CD4-positive, alpha-beta T cell treated with Interferon alpha-2 for 1 hour (primary cell): ENCODE results near the gene ZYG11B.
A peak's percentile ranks its signal among the peaks of the same experiment; 100 is the strongest.
"Not testable (repeated sequence)": the region's sequence is repeated elsewhere in the genome, so short reads cannot be mapped to it uniquely, and the experiment has no call there.

Source experiments
- DNase-seq, 2 donors: peaks; one replicate each; pipeline ENCODE4 v3.0.0-alpha.2; 2020 to 2022

ZYG11B gene

DNA sequence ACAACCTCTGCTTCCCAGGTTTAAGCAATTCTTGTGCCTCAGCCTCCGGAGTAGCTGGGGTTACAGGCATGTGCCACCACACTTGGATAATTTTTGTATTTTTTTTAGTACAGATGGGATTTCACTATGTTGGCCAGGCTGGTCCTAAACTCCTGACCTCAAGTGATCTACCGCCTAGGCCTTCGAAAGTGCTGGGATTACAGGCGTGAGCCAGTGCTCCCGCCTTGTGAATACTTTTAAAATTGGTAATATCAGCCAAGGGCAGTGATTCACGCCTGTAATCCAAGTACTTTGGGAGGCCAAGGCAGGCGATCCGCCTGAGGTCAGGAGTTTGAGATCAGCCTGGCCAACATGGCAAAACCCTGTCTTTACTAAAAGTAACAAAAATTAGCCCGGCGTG lies 33.7 kb downstream of the ZYG11B start:
- no peak for DNase-seq

DNA sequence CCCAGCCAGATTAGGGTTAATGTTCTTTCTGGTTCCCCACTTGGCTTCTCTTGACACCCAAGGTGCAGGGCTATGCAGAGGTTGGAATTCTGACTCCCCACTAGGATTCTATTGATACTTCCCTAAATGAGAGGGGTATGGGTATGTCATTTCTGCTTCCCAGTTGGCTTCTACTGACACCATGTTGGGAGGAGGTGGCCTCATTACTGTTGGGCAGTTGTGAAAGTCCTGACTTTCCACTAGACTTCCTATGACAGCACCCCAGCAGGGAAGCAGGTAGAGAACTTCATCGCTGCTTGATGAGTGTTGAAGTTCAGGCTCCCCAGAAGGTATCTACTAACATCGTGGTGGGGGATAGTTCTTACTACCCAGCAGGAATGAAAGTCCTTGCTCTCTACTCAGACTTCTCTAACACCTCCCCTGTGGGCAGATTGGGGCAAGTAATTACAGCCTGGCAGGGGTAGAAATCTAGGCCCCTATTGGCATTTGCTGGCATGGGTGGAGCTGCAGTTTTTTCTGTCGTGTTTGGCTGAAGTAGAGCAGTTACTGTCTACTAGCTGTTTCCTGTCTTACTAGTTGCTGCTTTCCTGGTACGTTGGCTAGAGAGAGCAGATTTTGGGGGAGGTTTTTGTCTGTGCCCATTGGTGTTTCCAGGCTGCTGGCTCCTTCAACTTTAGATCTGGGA lies 41.5 kb downstream of the ZYG11B start:
- DNase-seq, result no peak

DNA sequence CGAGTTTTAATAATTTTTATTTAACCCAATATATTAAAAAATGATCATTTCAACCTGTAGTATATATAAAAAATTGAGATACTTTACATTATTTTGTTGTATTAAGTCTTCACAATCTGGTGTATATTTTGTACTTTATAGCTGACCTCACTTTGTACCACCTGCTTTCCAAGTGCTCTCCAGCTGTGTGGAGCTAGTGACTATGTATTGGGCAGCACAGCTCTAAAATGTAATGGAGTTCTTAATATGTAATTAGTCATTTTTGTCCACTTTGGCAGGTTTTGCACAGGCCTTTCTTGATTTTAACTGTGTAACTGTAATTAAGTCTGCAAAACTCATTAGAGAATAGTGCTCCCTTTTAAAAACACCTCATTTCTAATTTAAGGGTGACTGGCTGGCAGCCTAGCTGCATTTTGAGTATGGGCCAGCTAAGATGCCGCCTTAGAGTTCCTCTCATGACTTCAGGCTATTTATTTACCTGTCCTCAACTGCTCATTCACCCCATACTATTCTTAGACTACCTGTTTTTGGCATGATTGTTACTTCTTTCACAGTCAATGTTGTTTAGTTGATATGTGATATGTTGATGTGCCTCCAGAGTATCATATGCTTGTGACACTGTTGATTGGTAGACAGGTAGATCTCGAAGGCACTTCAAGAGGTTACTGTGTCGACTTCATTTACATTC lies 43.2 kb downstream of the ZYG11B start:
- no peak for DNase-seq

DNA sequence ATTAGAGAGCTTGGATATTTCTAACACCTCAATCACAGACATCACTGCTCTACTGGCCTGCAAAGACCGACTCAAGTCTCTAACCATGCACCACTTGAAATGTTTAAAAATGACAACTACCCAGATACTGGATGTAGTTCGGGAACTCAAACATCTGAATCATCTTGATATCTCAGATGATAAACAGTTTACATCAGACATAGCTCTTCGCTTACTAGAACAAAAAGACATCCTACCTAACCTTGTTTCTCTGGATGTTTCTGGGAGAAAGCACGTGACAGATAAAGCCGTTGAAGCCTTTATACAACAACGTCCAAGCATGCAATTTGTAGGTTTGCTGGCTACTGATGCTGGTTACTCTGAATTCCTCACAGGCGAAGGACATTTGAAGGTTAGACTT lies 45.1 kb downstream of the ZYG11B start:
- DNase-seq, result no peak

DNA sequence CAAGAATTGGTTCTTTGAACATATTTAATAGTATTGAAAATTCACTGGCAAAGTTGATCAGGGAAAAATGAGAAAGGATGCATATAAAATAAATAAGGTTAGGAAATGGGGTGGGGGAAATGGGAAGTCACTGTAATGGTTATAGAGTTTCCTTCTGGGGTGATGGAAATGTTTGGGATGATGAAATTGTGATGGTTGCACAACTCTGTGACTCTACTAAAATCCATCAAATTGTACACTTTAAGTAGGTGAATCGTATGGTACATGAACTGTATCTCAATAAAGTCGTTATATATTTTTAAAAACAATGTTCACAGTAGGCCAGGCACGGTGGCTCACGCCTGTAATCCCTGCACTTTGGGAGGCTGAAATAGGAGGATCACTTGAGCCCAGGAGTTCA lies 59.9 kb downstream of the ZYG11B start:
- DNase-seq, result no peak

DNA sequence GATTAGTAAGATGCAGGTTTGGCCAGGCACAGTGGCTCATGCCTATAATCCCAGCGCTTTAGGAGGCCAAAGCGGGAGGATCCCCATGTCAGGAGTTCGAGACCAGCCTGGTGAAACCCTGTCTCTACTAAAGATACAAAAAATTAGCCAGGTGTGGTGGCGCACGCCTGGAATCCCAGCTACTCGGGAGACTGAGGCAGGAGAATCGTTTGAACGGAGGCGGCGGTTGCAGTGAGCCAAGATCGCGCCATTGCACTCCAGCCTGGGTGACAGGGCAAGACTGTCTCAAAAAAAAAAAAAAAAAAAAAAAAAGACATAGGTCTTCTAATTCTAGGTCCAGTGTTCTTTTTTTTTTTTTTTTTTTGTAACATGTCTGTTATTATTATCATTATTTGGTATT lies 64.2 kb downstream of the ZYG11B start:
- not testable (repeated sequence) for DNase-seq

DNA sequence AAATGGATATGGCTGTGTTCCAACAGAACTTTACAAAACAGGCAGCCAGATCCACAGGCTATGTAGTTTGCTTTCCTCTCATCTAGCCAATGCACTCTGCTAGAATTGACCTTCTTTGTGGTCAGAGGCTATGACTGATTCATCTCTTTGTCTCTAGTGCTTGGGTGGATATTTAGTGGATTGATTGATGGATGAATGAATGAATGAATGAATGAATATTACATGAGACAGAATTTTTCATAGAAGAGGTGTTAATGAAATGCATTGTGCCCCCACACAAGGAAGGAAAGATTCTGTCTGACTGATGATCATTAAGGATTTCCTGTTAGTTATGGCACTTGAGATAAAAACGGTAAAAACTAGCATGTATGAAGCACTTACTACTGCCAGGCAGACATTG lies 65.8 kb downstream of the ZYG11B start:
- DNase-seq, result no peak

DNA sequence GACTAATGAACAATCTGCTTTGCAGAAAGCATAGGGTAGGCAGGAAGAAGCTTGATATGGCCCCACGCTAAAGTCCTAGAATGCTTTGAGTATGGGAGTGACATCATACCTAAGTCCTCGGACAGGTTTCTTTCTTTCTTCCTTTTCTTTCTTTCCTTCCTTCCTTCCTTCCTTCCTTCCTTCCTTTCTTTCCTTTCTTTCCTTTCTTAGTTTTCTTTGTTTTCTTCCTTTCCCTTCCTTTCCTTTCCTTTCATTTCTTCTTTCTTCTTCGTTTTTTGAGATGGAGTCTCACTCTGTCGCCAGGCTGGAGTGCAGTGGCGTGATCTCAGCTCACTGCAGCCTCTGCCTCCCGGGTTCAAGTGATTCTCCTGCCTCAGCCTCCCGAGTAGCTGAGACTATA lies 67.5 kb downstream of the ZYG11B start:
- DNase-seq, result not testable (repeated sequence)

DNA sequence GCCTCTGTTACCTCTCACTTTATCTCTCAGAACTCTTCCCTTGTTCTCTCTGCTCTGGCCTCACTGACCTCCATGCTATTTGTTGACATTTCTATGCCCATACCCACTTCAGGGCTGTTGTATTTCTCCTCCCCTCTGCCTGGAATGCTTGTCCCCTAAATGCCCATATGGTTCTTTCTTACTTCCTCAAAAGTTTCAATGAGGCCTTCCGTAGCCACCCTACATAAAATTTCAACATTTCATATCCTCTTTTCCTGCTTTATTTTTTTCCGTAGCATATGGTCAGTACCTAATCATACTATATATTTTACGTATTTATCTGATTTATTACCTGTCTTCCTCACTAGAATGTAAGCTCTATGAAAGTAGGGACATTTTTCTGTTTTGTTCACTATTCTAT lies 69.2 kb downstream of the ZYG11B start:
- DNase-seq, result no peak

DNA sequence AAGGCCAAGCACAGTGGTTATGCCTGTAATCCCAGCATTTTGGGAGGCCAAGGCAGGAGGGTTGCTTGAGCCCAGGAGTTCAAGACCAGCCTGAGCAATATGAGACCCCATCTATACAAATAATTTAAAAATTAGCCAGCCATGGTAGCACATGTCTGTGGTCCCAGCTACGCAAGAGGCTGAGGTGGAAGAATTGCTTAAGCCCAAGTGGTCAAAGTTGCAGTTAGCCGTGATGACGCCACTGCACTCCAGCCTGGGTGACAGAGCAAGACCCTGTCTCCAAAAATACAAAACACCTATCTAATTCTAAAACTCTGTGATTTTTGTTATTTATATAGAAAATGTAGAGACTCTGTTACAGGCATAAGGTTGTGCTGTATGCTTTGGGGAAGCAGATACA lies 72.1 kb downstream of the ZYG11B start:
- DNase-seq, result no peak

DNA sequence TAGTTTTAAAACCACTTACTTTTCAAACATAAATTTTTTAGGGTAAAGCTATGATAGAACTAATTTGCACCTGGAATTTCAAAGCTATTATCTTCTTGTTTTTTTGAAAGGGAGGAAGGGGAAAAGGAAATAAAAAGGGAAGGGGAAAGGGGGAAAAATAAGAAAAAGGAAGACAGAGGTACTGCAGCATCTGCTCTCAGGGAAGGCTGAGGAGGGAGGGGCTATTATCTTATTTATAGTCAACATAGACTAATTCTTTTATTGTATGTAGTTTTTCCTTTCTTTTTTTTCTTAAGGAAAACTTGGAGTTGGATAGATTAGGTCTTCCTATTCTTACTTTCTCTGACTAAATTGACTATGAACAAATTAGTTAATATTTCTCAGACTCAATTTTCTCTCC lies 74.8 kb downstream of the ZYG11B start:
- DNase-seq, result no peak

DNA sequence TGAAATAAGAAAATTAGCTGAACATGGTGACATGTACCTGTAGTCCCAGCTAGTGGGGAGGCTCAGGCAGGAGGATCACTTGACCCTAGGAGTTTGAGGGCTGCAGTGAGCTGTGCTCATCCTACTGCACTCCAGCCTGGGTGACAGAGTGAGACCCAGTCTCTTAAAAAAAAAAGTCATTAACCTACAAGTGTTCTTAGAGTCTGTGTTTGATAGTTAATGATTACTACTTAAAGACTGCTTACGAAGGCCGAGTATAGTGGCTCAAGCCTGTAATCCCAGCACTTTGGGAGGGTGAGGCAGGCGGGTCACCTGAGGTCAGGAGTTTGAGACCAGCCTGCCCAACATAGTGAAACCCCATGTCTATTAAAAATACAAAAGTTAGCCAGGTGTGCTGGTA lies 77.8 kb downstream of the ZYG11B start:
- DNase-seq, result not testable (repeated sequence)

DNA sequence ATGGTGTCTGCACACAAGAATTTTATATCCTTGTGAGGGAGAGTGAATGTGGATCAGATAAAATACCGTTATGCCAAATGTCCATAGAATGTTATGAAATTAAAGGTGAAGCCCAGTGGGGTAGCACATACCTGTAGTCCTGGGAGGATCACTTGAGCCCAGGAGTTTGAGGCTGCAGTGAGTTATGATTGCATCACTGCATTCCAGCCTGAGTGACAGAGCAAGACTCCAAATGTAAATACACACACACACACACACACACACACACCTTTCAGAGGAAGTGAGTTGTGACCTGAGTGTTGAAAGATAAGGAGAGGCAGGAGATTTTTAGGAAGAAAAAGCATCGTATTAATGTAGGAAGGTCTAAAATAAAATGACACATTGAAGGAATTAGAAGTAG lies 88.2 kb downstream of the ZYG11B start:
- no peak for DNase-seq

DNA sequence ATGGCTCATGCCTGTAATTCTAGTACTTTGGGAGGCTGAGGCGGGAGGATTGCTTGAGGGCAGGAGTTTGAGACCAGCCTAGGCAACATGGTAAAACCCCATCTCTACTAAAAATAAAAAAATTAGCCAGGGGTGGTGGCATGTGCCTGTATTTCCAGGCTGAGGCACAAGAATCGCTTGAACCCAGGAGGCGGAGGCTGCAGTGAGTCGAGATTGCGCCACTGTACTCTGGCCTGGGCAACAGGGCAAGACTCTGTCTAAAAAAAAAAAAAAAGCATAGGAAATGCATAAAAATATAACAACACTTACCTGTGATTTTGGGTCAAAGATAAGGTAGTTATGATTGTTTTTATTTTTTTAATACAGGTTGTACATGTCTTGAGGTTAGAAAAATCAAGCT lies 94.6 kb downstream of the ZYG11B start:
- not testable (repeated sequence) for DNase-seq

DNA sequence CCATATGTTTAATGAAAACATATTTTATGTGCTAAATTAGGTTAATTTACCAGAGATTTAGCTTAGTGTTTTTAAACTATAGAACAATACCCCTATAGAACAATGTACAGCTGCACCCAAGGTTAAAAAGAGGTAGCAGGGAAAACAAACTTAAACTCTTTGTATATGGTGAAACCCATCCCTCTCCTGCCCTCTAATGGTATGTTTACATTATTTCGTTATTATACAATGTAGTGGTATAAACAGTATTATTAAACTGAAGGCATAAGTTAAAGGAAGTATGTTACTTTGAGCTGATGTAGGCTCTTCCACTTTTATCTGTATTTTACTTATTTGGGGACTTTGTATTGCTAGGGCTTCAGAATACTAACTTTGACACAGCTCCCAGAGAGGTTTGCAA lies 99.6 kb downstream of the ZYG11B start:
- peak in 1 of 2 donors; percentile 14 for DNase-seq

DNA sequence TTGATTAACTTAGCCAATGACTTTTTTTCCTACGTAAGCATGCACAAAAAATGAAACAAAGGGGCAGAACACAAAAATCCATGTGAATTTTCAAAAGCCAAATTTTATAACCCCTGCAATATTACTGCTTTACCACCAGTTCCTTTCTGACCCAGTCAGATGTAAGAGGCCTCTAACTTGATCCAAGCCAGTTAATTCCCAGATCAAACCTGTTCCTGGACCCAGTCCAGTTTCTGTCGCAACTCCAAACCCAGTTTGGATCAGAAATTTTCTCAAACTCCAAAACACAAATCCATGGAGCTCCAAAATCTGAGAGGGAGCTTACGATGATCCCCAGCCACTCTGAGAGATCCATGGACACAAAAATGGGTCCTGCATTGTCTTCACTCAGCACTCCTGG lies 108.5 kb downstream of the ZYG11B start:
- no peak for DNase-seq

DNA sequence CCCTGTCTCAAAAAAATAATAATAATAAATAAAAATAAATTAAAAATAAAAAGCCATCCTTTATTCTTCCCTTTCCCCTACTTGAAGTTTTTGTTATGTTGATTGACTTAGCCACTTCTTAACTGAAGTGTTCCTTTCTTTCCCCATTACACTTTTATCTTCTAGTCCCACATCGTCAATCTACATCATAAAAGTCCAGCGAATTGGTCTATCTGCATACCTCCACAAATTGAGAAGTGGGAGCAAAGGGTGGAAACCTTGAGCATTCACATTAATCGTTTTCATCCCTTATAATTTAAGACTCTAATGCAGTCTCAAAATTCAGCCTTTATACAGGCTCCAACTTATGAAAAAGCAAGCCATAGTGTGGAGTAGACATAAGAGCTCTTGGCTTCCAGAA lies 109.8 kb downstream of the ZYG11B start:
- no peak for DNase-seq

DNA sequence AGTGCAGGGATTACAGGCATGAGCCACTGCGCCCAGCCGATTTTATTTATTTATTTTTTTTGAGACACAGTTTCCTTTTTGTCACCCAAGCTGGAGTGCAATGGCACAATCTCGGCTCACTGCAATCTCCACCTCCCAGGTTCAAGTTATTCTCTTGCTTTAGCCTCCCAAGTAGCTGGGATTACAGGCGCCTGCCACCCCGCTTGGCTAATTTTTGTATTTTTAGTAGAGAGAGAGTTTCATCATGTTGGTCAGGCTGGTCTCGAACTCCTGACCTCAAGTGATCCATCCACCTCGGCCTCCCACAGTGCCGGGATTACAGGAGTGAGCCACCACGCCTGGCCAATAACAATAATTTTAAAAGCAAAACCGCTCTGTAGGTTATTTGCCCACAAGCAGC lies 112.9 kb downstream of the ZYG11B start:
- not testable (repeated sequence) for DNase-seq

DNA sequence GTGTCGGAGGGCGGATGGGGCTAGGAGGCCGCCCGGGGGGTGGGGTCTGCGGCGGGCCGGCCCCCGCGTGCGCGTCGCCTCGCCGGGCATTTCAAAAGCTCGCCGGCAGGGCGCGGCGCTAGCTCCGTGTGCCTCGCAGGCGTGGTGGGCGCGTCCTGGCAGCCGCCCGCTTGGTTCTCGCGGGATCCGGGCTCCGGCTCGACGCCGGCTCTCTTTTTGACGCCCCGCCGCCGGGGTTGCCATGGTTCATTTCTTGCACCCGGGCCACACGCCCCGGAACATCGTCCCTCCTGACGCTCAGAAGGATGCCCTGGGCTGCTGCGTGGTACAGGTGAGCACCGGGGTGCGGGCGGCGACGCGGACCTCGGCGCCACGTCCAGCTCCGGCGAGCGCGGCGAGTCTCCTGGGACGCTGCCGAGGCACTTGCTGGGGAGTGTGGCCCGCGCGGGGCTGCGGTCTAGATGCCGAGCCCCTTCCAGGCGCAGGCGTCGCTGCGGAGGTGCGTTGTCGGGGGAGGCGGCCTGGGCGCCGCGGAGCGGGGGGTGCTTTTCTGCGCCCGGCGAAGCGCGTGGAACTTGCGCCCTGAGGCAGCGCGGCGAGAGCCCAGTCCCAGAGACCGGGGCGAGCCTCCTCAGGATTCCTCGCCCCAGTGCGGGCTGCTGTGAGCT lies 116.5 kb downstream of the ZYG11B start, which contains the start of gene ZYG11A:
Gene ZYG11A (plus strand): TSS at position 118 of the 668 bp plus-strand sequence. CDS start 124 bp downstream, at position 242.
- DNase-seq, result peak; percentile 72 to 73

DNA sequence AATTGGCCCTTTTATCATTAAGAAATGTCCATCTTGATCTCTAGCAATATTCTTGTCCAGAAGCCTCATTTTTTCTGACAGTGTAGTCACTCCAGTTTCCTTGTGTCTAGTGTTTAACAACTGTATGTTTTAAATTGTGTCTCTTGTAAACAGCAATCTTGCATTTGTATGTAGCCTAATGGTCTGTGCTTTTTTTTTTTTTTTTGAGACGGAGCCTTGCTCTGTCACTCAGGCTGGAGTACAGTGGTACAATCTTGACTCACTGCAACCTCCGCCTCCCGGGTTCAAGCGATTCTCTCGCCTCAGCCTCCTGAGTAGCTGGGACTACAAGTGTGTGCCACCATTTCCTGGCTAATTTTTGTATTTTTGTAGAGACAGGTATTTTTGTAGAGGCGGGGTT lies 118.9 kb downstream of the ZYG11B start:
- DNase-seq, result not testable (repeated sequence)

DNA sequence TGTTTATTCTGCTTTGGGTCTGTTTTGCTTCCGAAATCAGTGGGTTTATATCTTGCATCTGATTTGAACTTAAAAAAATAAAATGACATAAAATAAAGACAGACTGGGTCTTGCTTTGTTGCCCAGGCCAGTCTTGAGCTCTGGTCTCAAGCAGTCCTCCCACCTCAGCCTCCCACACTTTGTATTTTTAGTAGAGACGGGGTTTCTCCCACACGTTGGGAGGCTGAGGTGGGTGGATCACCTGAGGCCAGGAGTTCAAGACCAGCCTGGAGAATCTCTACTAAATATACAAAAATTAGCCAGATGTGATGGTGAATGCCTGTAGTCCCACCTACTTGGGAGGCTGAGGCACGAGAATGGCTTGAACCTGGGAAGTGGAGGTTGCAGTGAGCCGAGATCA lies 122.2 kb downstream of the ZYG11B start:
- no peak for DNase-seq

DNA sequence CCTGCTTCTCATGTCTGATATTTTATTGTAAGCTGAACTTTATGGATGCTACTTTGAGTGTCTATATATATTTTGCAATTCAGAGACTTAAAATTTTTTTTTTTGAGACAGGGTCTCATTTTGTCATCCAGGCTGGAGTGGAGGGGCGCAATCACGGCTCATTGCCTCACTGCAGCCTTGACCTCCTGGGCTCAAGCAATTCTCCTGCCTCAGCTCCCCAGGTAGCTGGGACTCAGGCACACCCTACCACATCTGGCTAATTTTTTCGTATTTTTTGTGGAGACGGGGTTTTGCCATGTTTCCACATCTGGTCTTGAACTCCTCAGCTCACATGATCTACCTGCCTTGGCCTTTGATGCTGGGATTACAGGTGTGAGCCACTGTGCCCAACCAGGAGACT lies 124.7 kb downstream of the ZYG11B start:
- no peak for DNase-seq

DNA sequence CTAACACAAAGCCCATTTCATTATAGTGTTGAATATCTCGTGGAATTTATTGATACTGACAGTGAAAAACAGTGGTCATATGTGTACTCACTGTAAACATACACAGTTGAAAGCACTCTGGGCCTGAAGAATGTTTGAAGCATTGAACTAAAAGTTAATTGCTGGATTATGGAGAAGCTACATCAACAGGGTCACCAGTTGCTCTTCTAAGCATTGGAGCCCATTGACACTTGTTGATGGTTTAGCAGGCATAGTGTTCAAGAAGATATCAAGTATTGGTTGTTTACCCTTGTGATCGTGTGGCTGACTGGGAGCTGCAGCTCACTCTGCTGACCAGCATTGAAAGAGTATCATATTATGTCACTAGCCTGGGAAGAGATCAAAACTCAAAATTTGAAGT lies 126.6 kb downstream of the ZYG11B start:
- DNase-seq, result no peak

DNA sequence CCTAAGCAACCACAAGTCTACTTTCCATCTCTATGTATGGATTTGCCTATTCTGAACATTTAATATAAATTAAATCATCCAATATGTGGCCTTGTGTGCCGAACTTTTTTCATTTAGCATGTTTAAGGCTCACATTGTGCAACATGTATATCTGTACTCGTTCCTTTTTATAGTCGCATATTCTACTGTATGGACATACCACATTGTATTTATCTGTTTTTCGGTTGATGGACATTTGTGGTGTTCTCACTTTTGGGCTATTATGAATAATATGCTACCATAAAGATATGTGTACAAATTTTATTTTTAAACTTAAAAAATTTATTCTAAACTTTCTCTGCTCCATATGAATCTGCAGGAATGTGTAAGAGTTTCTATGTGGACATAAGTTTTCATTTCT lies 129.3 kb downstream of the ZYG11B start:
- DNase-seq, result no peak
